Ovary (tissue), 3 donors: Measurements from ENCODE around the gene PIWIL4.

Experiments used
- CTCF ChIP-seq, 3 donors: fragments of 450-650 bp in 2 of 3; fragments of 200-600 bp in 1 of 3; IDR thresholded peaks; one replicate each; pipeline versions ENCODE4 v1.5.1 to v1.8.0; 2016 to 2022; ENCODE audit warnings: antibody characterized with exemption in 3 of 3, mild to moderate bottlenecking in 1 of 3
- EP300 ChIP-seq: sonication (generic); formaldehyde crosslinking; IDR thresholded peaks from one replicate; pipeline ENCODE4 v1.6.1; 2017; ENCODE audit warnings: antibody characterized with exemption
- POLR2A ChIP-seq: fragments of 450-650 bp; IDR thresholded peaks from one replicate; pipeline ENCODE4 v1.6.1; 2017; ENCODE audit warnings: antibody characterized with exemption, mild to moderate bottlenecking, moderate library complexity
- donor health status: DM: no; HTN: no; CAD: no.

GRCh38 chr11:94533206-94533605, 34.0 kb upstream of the PIWIL4 start:
- TF ChIP-seq CTCF (IDR thresholded peaks at IDR 0.05) (no peak), EP300 (no peak), POLR2A (no peak)
